ENCODE results near the gene SEC16A.

GRCh38 chr9:136457326-136457725 is 25.5 kb downstream of the SEC16A start:
- TF ChIP-seq CTCF (IDR thresholded peaks at IDR 0.05) (no peak), POLR2A (IDR thresholded peaks at IDR 0.05) (no peak), POLR2AphosphoS5 (IDR thresholded peaks at IDR 0.05) (no peak)
